ENCODE results near the gene SLC13A3.
A peak's percentile ranks its signal among the peaks of the same experiment; 100 is the strongest.

Gene SLC13A3

DNA sequence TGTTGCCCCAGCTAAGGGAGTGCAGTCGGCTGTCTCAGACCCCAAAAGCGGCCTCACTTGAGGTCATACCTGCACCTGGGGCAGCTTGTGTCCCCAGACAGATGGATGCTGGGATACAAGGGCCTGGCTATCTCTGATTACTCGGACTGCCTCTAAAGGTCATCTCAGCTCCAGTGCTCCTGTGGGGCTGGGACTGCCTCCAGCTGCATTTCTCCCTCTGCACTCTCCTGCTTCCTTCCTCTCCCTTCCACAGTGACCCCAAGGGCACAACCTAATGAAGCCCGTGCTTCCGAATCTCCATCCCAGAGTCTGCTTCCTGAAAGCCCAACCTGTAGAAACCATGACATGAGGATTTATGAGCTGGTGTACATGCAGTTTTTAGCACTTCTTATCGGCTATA, 78.0 kb downstream of the SLC13A3 start:
- H3K4me3 ChIP-seq (replicated peaks; ENCODE audit: low read depth, low read length), result no peak overlapping the region
- TF ChIP-seq, protein P1, sequence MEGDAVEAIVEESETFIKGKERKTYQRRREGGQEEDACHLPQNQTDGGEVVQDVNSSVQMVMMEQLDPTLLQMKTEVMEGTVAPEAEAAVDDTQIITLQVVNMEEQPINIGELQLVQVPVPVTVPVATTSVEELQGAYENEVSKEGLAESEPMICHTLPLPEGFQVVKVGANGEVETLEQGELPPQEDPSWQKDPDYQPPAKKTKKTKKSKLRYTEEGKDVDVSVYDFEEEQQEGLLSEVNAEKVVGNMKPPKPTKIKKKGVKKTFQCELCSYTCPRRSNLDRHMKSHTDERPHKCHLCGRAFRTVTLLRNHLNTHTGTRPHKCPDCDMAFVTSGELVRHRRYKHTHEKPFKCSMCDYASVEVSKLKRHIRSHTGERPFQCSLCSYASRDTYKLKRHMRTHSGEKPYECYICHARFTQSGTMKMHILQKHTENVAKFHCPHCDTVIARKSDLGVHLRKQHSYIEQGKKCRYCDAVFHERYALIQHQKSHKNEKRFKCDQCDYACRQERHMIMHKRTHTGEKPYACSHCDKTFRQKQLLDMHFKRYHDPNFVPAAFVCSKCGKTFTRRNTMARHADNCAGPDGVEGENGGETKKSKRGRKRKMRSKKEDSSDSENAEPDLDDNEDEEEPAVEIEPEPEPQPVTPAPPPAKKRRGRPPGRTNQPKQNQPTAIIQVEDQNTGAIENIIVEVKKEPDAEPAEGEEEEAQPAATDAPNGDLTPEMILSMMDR (IDR thresholded peaks at IDR 0.05; ENCODE audit: low read depth, low read length, missing control alignments), result no peak
- DNase-seq (ENCODE audit: extremely low read depth, low read depth), result no peak

DNA sequence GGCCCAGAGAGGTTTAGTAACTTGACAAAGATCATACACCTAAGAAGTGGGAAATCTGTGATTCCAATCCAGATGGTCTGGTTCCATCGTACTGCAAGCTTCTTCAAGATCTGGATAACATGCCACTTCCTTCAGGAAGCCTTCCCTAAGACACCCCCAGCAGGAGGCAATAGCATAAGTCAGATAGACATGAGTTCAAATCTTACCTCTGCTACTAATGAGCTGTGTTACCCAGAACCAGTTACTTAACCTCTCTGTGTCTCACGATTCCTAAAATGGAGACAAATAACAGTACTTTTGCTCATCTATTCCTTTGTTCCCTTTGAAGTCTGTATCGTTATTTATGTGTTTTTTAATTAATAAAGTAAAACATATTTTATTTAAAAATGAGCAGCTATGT, 78.5 kb downstream of the SLC13A3 start:
- no peak overlapping the region for H3K4me3 ChIP-seq (replicated peaks; ENCODE audit: low read depth, low read length)
- DNase-seq (ENCODE audit: extremely low read depth, low read depth), result no peak
- TF ChIP-seq, protein P1 (IDR thresholded peaks at IDR 0.05; ENCODE audit: low read depth, low read length, missing control alignments), result no peak

DNA sequence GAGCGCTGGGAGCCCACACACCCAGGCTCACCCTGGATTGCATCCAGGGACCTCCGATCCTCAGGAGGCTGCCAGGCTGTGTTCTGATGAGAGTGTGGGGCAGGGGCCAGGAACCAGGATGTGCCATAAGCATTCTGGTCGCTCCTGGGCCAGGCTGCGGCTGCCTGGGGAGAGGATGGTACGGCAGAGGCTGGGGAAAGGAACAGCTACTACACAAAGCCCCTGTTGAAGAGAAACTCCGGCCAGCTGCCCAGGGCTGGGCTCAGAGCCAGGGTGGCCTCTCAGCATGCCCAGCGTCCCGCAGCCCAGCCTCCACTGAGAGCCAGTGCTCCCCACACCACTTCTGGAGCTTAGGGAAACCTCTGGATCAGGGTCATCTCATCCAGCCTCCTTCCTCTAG, 79.1 kb downstream of the SLC13A3 start:
- DNase-seq (ENCODE audit: extremely low read depth, low read depth), result no peak
- TF ChIP-seq, protein P1 (IDR thresholded peaks at IDR 0.05; ENCODE audit: low read depth, low read length, missing control alignments), result no peak

GRCh38 chr20:46571418-46571817, 79.8 kb downstream of the SLC13A3 start:
- no peak overlapping the region for H3K4me3 ChIP-seq (replicated peaks; ENCODE audit: low read depth, low read length)
- TF ChIP-seq, protein P1 (IDR thresholded peaks at IDR 0.05; ENCODE audit: low read depth, low read length, missing control alignments), result no peak
- no peak for DNase-seq (ENCODE audit: extremely low read depth, low read depth)

More for the DNA sequence above, 79.1 kb downstream of the SLC13A3 start:
- H3K4me3 ChIP-seq (replicated peaks; ENCODE audit: low read depth, low read length), result no peak overlapping the region

DNA sequence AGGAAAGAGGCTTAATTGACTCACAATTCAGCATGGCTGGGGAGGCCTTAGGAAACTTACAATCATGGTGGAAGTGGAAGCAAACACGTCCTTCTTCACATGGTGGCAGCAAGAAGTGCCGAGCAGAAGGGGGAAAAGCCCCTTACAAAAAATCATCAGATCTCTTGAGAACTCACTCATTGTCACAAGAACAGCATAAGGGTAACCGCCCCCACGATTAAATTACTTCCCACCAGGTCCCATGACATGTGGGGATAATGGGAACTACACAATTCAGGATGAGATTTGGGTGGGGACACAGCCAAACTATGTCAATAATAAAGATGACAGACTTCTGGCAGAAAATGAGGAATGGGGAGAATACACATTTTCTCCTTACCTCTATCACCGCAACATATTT, 80.3 kb downstream of the SLC13A3 start:
- no peak for DNase-seq (ENCODE audit: extremely low read depth, low read depth)
- TF ChIP-seq, protein P1 (IDR thresholded peaks at IDR 0.05; ENCODE audit: low read depth, low read length, missing control alignments), result no peak
- H3K4me3 ChIP-seq (replicated peaks; ENCODE audit: low read depth, low read length), result no peak overlapping the region

DNA sequence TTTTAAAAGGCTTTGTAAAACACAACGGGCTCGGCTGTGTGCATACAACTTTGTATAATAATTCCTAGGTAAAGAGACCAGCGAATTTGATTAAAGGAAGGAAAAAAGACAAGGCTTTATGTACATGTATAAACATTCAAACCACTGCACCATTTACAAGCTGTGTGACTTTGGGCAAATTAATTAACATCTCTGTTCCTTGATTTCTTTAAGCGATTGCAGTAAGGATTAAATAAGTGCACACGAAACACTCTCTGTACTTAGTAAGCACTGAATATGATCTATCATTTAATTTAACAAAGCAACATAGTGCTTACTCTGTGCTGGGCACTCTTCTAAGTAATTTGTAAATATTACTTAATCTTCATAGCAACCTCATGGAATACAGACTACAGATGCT, 81.3 kb downstream of the SLC13A3 start:
- no peak overlapping the region for H3K4me3 ChIP-seq (replicated peaks; ENCODE audit: low read depth, low read length)
- TF ChIP-seq, protein P1 (IDR thresholded peaks at IDR 0.05; ENCODE audit: low read depth, low read length, missing control alignments), result no peak

GRCh38 chr20:46568570-46569129, 82.6 kb downstream of the SLC13A3 start:
- peak; percentile 24 for DNase-seq (ENCODE audit: extremely low read depth, low read depth)

More for the DNA sequence above, 81.3 kb downstream of the SLC13A3 start:
- DNase-seq (ENCODE audit: extremely low read depth, low read depth), result no peak

More at GRCh38 chr20:46568570-46569129, 82.6 kb downstream of the SLC13A3 start:
- TF ChIP-seq, protein P1 (IDR thresholded peaks at IDR 0.05; ENCODE audit: low read depth, low read length, missing control alignments), result no peak
- no peak overlapping the region for H3K4me3 ChIP-seq (replicated peaks; ENCODE audit: low read depth, low read length)
